H1 (cell line): Measurements from ENCODE around the gene HOMER1. TPM values are rescaled to one million over a fixed set of nuclear protein-coding genes. Genes with fewer than 3 reads are reported as not detected.

Experiments used
- CTCF ChIA-PET: fragments of 300-600 bp; sonication (Branson Sonifier 250); formaldehyde crosslinking; loops from one replicate; lab custom pipeline; 2021; ENCODE audit not compliant: partially characterized antibody; lab: Charles Lee
- POLR2A ChIA-PET: fragments of 300-600 bp; sonication (Branson Sonifier 250); formaldehyde crosslinking; loops from one replicate; lab custom pipeline; 2021; ENCODE audit warnings: inconsistent platforms; ENCODE audit not compliant: partially characterized antibody; lab: Charles Lee
- DNase-seq, 2 experiments: peaks; one replicate each; pipeline versions ENCODE4 v3.0.0 to v3.0.0-alpha.2; 2010 to 2022; ENCODE audit warnings: low spot score in 2 of 2, low read depth in 1 of 2, mixed read lengths in 1 of 2
- FAIRE-seq: peaks from 2 replicates; lab custom pipeline; 2011; peaks lifted over from hg19 to GRCh38; lab: Jason Lieb, UNC
- H2AFZ ChIP-seq: 2 replicates; pipeline ENCODE4 v1.8.1; 2012; ENCODE audit warnings: low read length, inconsistent platforms
- H2AK5ac ChIP-seq: 2 replicates; pipeline ENCODE4 v1.6.1; 2013; ENCODE audit warnings: low read depth, low read length
- H2BK120ac ChIP-seq: replicated peaks from 2 replicates; pipeline ENCODE3; 2013; ENCODE audit warnings: low read depth, low read length, inconsistent platforms
- H2BK12ac ChIP-seq: 2 replicates; pipeline ENCODE4 v1.6.1; 2013; ENCODE audit warnings: low read depth, low read length
- H2BK15ac ChIP-seq: 2 replicates; pipeline ENCODE4 v1.6.1; 2013; ENCODE audit warnings: low read length
- H2BK20ac ChIP-seq: 2 replicates; pipeline ENCODE4 v1.6.1; 2013; ENCODE audit warnings: low read length
- H2BK5ac ChIP-seq: 2 replicates; pipeline ENCODE4 v1.6.1; 2013; ENCODE audit warnings: low read depth, low read length
- H3K14ac ChIP-seq: 2 replicates; pipeline ENCODE4 v1.6.1; 2013; ENCODE audit warnings: inconsistent platforms; ENCODE audit not compliant: insufficient read length
- H3K18ac ChIP-seq: 2 replicates; pipeline ENCODE4 v1.6.1; 2013; ENCODE audit warnings: low read length; ENCODE audit errors: extremely low read depth
- H3K23ac ChIP-seq: 2 replicates; pipeline ENCODE4 v1.6.1; 2013; ENCODE audit warnings: inconsistent platforms; ENCODE audit not compliant: insufficient read length
- H3K23me2 ChIP-seq: 2 replicates; pipeline ENCODE4 v1.6.1; 2013; ENCODE audit warnings: low read depth, low read length
- H3K27ac ChIP-seq: 2 replicates; pipeline ENCODE4 v1.6.1; 2011; ENCODE audit warnings: low read depth, low read length, inconsistent platforms
- H3K27me3 ChIP-seq, 4 experiments: replicated peaks in 1 of 4; 1 replicate in 1 of 4; 2 replicates in 3 of 4; pipeline versions ENCODE4 v1.6.1 to v1.8.1; 2011 to 2013; ENCODE audit warnings: low read length in 3 of 4, mild to moderate bottlenecking in 3 of 4, inconsistent platforms in 2 of 4, mixed read lengths in 2 of 4, moderate library complexity in 1 of 4; ENCODE audit not compliant: control insufficient read depth in 3 of 4, insufficient read depth in 3 of 4; ENCODE audit errors: extremely low read depth in 1 of 4
- H3K36me3 ChIP-seq, 4 experiments: 2 replicates each; pipeline versions ENCODE4 v1.6.1 to v1.8.1; 2011 to 2013; ENCODE audit warnings: mild to moderate bottlenecking in 4 of 4, low read length in 3 of 4, moderate library complexity in 2 of 4, control low read depth in 1 of 4, inconsistent platforms in 1 of 4; ENCODE audit not compliant: insufficient read depth in 4 of 4, control insufficient read depth in 2 of 4
- H3K4ac ChIP-seq: replicated peaks from 2 replicates; pipeline ENCODE3; 2013; ENCODE audit warnings: low read length, low read depth, mixed read lengths, inconsistent platforms; ENCODE audit not compliant: insufficient read length
- H3K4me1 ChIP-seq, 4 experiments: replicated peaks in 1 of 4; 1 replicate in 1 of 4; 2 replicates in 3 of 4; pipeline versions ENCODE4 v1.6.1 to v1.8.1; 2011 to 2013; ENCODE audit warnings: low read length in 3 of 4, inconsistent platforms in 2 of 4, mixed read lengths in 1 of 4; ENCODE audit not compliant: insufficient read depth in 4 of 4, control insufficient read depth in 3 of 4
- H3K4me2 ChIP-seq, 2 experiments: 2 replicates each; pipeline versions ENCODE4 v1.6.1 to v1.8.1; 2011 to 2013; ENCODE audit warnings: low read depth in 2 of 2, low read length in 2 of 2, control low read depth in 1 of 2, inconsistent platforms in 1 of 2, mild to moderate bottlenecking in 1 of 2; ENCODE audit not compliant: insufficient read depth in 1 of 2
- H3K4me3 ChIP-seq, 4 experiments: fragments of 200-600, 300-600 bp in 1 of 4; sonication (generic), shearing (Covaris generic), sonication (Bioruptor Twin) in 1 of 4; 2 replicates each; pipeline versions ENCODE4 v1.5.1 to v1.8.1; 2011 to 2016; ENCODE audit warnings: low read length in 4 of 4, low read depth in 3 of 4, control low read depth in 2 of 4, inconsistent platforms in 2 of 4, mild to moderate bottlenecking in 2 of 4, mixed read lengths in 1 of 4, moderate library complexity in 1 of 4; ENCODE audit not compliant: insufficient read depth in 2 of 4; ENCODE audit errors: extremely low read depth in 1 of 4
- H3K56ac ChIP-seq: replicated peaks from 2 replicates; pipeline ENCODE3; 2013; ENCODE audit warnings: low read depth, mild to moderate bottlenecking, mixed read lengths, low read length, inconsistent platforms; ENCODE audit not compliant: insufficient read length
- H3K79me1 ChIP-seq: 2 replicates; pipeline ENCODE4 v1.6.1; 2013; ENCODE audit warnings: low read depth, low read length, control low read depth
- H3K79me2 ChIP-seq, 2 experiments: 2 replicates each; pipeline versions ENCODE4 v1.6.1 to v1.8.1; 2012 to 2013; ENCODE audit warnings: low read length in 2 of 2, mild to moderate bottlenecking in 2 of 2, inconsistent platforms in 1 of 2; ENCODE audit not compliant: insufficient read depth in 2 of 2, control insufficient read depth in 1 of 2
- H3K9ac ChIP-seq, 4 experiments: replicated peaks in 1 of 4; 1 replicate in 1 of 4; 2 replicates in 3 of 4; pipeline versions ENCODE4 v1.6.1 to v1.8.1; 2011 to 2013; ENCODE audit warnings: low read depth in 3 of 4, low read length in 3 of 4, control low read depth in 2 of 4, mild to moderate bottlenecking in 2 of 4, moderate library complexity in 2 of 4, inconsistent platforms in 1 of 4; ENCODE audit errors: extremely low read depth in 1 of 4
- H3K9me3 ChIP-seq, 2 experiments: 2 replicates each; pipeline versions ENCODE4 v1.6.1 to v1.8.1; 2012 to 2013; ENCODE audit warnings: mild to moderate bottlenecking in 2 of 2, moderate library complexity in 2 of 2, control low read depth in 1 of 2, inconsistent platforms in 1 of 2, low read depth in 1 of 2, low read length in 1 of 2, mixed read lengths in 1 of 2; ENCODE audit not compliant: insufficient read depth in 2 of 2
- H4K20me1 ChIP-seq, 2 experiments: replicated peaks in 1 of 2; 2 replicates each; pipeline versions ENCODE3 to v1.8.1; 2011 to 2013; ENCODE audit warnings: inconsistent platforms in 2 of 2, low read length in 2 of 2, mild to moderate bottlenecking in 1 of 2; ENCODE audit not compliant: insufficient read depth in 2 of 2, control insufficient read depth in 1 of 2
- H4K5ac ChIP-seq: 2 replicates; pipeline ENCODE4 v1.6.1; 2013; ENCODE audit warnings: low read length, low read depth, mixed read lengths, inconsistent platforms; ENCODE audit not compliant: insufficient read length
- H4K8ac ChIP-seq: 2 replicates; pipeline ENCODE4 v1.8.0; 2013; ENCODE audit warnings: mild to moderate bottlenecking, moderate library complexity, low read length, inconsistent platforms; ENCODE audit not compliant: insufficient read depth; ENCODE audit errors: extremely low read depth
- H4K91ac ChIP-seq: replicated peaks from 2 replicates; pipeline ENCODE3; 2013; ENCODE audit warnings: low read length, mixed read lengths, inconsistent platforms; ENCODE audit not compliant: insufficient read length
- ASH2L ChIP-seq: fragments of 200-600, 300-600 bp; sonication (generic); IDR thresholded peaks from one replicate; pipeline ENCODE4 v1.7.1; 2017; ENCODE audit warnings: low read length
- BRCA1 ChIP-seq: IDR thresholded peaks from 2 replicates; pipeline ENCODE4 v1.6.1; 2012; ENCODE audit warnings: low read depth, low read length, improper control_type of control experiment
- CHD2 ChIP-seq: IDR thresholded peaks from 2 replicates; pipeline ENCODE4 v1.6.1; 2012; ENCODE audit warnings: low read length, improper control_type of control experiment
- EP300 ChIP-seq, 2 experiments: IDR thresholded peaks; 1 replicate in 1 of 2; 2 replicates in 1 of 2; pipeline ENCODE4 v1.6.1; 2011 to 2012; ENCODE audit warnings: low read depth in 2 of 2, low read length in 2 of 2, mild to moderate bottlenecking in 2 of 2, borderline replicate concordance in 1 of 2, inconsistent platforms in 1 of 2, moderate library complexity in 1 of 2
- POLR2AphosphoS5 ChIP-seq: IDR thresholded peaks from 2 replicates; pipeline ENCODE4 v1.6.1; 2011; ENCODE audit warnings: low read depth, low read length
- POU5F1 ChIP-seq: IDR thresholded peaks from 2 replicates; pipeline ENCODE4 v1.6.1; 2011; ENCODE audit warnings: low read depth, mild to moderate bottlenecking, low read length, moderate library complexity
- RBBP5 ChIP-seq: IDR thresholded peaks from 2 replicates; pipeline ENCODE4 v1.7.1; 2012; ENCODE audit warnings: low read depth, mild to moderate bottlenecking, inconsistent platforms, low read length, moderate library complexity, borderline replicate concordance
- RFX5 ChIP-seq: IDR thresholded peaks from 2 replicates; pipeline ENCODE4 v1.6.1; 2011; ENCODE audit warnings: low read depth, low read length, improper control_type of control experiment, borderline replicate concordance
- RNF2 ChIP-seq: fragments of 200-900, 300-1000 bp; sonication (generic); IDR thresholded peaks from 2 replicates; pipeline ENCODE4 v1.7.1; 2016; ENCODE audit warnings: borderline replicate concordance, low read depth, mild to moderate bottlenecking, antibody characterized with exemption, low read length; ENCODE audit not compliant: poor library complexity, severe bottlenecking; ENCODE audit errors: missing control alignments
- RXRA ChIP-seq: IDR thresholded peaks from 2 replicates; pipeline ENCODE4 v1.6.1; 2011; ENCODE audit warnings: low read depth, mild to moderate bottlenecking, low read length, moderate library complexity; ENCODE audit not compliant: insufficient read depth
- SIN3A ChIP-seq, 2 experiments: IDR thresholded peaks in 1 of 2; conservative IDR thresholded peaks in 1 of 2; 2 replicates each; pipeline ENCODE4 v1.6.1; 2011 to 2012; ENCODE audit warnings: low read length in 2 of 2, improper control_type of control experiment in 1 of 2, low read depth in 1 of 2, mild to moderate bottlenecking in 1 of 2
- WGBS, 2 experiments: shearing (Covaris generic) in 1 of 2; methylation state at CpG; one replicate each; pipeline versions ENCODE4 v1.1.6 to v1.1.7; 2013 to 2015; ENCODE audit warnings: low lambda C conversion rate in 2 of 2, mixed read lengths in 2 of 2, inconsistent platforms in 1 of 2, low coverage in 1 of 2, missing lambda C conversion rate in 1 of 2; ENCODE audit not compliant: insufficient replicate concordance in 2 of 2, insufficient coverage in 1 of 2, insufficient read length in 1 of 2; ENCODE audit errors: extremely low coverage in 1 of 2, missing lambda C conversion rate in 1 of 2; 5-methylcytosine and 5-hydroxymethylcytosine counted together
- polyA plus RNA-seq, 7 experiments: library from polyadenylated mRNA; depleted of rRNA in 3 of 7; stranded (reverse) in 5 of 7; unstranded in 2 of 7; fragments of >200 nt in 5 of 7; fragments of 200-250 nt in 2 of 7; gene quantifications; 1 replicate in 5 of 7; 2 replicates in 1 of 7; 4 replicates in 1 of 7; pipeline versions ENCODE4 v1.2.1 to v1.2.3, GENCODE V29; 2011 to 2013; ENCODE audit warnings: missing spikeins in 2 of 7, mixed read lengths in 2 of 7
- total RNA-seq: library from RNA; stranded (reverse); fragmentation: NEBNext Ultra II Directional; extraction: Animal tissue kit (Norgen Biotek cat#: 25700); gene quantifications from 2 replicates; pipeline ENCODE4 v1.2.1, GENCODE V29; 2021

HOMER1 gene
- total and polyA plus RNA-seq, 2 of the 8 experiments (the other 6 are each of a cell fraction or from before 2014, with no cell fraction given): 6.4 to 57.9 TPM

DNA sequence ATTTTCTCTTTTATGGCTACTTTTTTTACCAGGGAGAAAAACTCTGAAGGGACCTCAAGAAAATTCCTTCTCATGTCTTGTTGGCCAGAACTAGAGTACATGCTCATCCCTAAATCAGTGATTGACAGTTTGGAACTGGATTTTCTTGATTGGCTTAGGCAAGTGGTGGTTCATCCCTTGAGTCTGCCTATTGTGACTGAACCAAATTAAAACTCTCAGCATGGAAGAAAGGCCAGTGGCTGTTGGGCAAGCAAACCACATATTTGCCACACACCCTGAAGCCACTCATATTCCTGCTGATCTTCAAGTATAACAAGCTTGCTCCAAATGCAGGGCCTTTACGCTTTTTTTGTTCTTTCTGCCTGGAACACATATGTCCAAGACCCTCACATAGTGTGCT, 7.2 kb upstream of the HOMER1 start:
- Histone ChIP-seq H3K23ac (no peak overlapping the region), H3K36me3 (no peaks in the 10 kb centered on the region), H4K5ac (no peak overlapping the region), H3K79me1 (no peaks in the 10 kb centered on the region), H3K4me3 (no peak overlapping the region), H3K56ac (no peak overlapping the region), H3K4me1 (0 out of 7 replicates have a peak, but pooled peaks cover 0 to 3% (median 0%) of the 10 kb centered on the region in 4 experiments), H3K23me2 (no peaks in the 10 kb centered on the region), H3K18ac (no peak overlapping the region), H2BK20ac (no peak overlapping the region), H4K20me1 (no peaks in the 10 kb centered on the region), H2AFZ (no peak overlapping the region), H3K14ac (no peak overlapping the region), H3K4ac (no peak overlapping the region), H3K4me2 (no peak overlapping the region), H3K9ac (no peak overlapping the region), H3K27me3 (no peaks in the 10 kb centered on the region), H2BK120ac (no peak overlapping the region), H3K27ac (no peak overlapping the region), H2BK12ac (no peak overlapping the region), H2BK5ac (no peak overlapping the region), H2AK5ac (no peak overlapping the region), H2BK15ac (no peak overlapping the region), H4K91ac (no peak overlapping the region), H3K9me3 (peaks cover 13 to 14% of the 10 kb centered on the region in 2 experiments; a peak in 3 of 4 replicates), H3K79me2 (no peaks in the 10 kb centered on the region), H4K8ac (no peak overlapping the region)
- ChIA-PET CTCF (no interaction called here), POLR2A (no interaction called here)
- 90% methylated on average over 1 of the region's 1 CpG; no CpG with 5 or more reads in 1 of the 2 experiments for WGBS, 2 experiments
- FAIRE-seq: no peak
- no peak for DNase-seq
- TF ChIP-seq RNF2: no peak
- TF ChIP-seq RBBP5: no peak
- TF ChIP-seq CHD2: no peak
- TF ChIP-seq SIN3A (conservative IDR thresholded peaks at IDR 0.05 in 1 of 2, IDR thresholded peaks at IDR 0.05 in 1 of 2; ENCODE audit: low read depth in 1 of 2, low read length in 2 of 2): no peak
- no peak for TF ChIP-seq POLR2AphosphoS5
- TF ChIP-seq BRCA1: no peak
- TF ChIP-seq RFX5: no peak
- TF ChIP-seq RXRA: no peak
- no peak for TF ChIP-seq ASH2L
- TF ChIP-seq POU5F1: no peak
- TF ChIP-seq EP300 (IDR thresholded peaks at IDR 0.05; ENCODE audit: borderline replicate concordance in 1 of 2, low read depth in 2 of 2, low read length in 2 of 2): no peak
